ENCODE results near the gene ABHD16B.

DNA sequence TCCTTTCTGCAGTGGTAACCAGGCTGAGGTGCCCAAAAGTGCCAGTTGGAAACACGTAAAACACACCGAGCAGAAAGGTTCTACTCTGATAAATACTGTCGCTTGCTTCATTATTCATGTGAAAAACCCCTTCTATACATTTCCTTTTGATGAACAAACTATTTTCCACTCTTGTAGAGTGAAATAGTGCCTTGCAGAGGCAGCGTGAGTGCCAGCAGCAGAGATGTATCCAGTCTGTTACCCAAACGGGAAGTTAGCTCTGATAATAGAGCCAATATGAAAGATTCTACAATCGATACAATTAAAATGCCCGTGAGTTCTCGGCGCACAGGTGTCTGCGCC, 31.7 kb upstream of the ABHD16B start:
- TF ChIP-seq, protein P1, sequence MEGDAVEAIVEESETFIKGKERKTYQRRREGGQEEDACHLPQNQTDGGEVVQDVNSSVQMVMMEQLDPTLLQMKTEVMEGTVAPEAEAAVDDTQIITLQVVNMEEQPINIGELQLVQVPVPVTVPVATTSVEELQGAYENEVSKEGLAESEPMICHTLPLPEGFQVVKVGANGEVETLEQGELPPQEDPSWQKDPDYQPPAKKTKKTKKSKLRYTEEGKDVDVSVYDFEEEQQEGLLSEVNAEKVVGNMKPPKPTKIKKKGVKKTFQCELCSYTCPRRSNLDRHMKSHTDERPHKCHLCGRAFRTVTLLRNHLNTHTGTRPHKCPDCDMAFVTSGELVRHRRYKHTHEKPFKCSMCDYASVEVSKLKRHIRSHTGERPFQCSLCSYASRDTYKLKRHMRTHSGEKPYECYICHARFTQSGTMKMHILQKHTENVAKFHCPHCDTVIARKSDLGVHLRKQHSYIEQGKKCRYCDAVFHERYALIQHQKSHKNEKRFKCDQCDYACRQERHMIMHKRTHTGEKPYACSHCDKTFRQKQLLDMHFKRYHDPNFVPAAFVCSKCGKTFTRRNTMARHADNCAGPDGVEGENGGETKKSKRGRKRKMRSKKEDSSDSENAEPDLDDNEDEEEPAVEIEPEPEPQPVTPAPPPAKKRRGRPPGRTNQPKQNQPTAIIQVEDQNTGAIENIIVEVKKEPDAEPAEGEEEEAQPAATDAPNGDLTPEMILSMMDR (conservative IDR thresholded peaks at IDR 0.05 in 1 of 2, IDR thresholded peaks at IDR 0.05 in 1 of 2; ENCODE audit: extremely low read depth in 1 of 2, insufficient read depth in 1 of 2, low read depth in 1 of 2, low read length in 2 of 2): no peak
- peak; percentile 87 for TF ChIP-seq EZH2 (IDR thresholded peaks at IDR 0.05; ENCODE audit: borderline replicate concordance, low read length)
